Ishikawa (cell line): Measurements from ENCODE around the gene SEMA3B.

Source experiments
- CEBPB ChIP-seq: IDR thresholded peaks from 2 replicates; pipeline ENCODE4 v1.6.1; 2012
- FOXM1 ChIP-seq: IDR thresholded peaks from 2 replicates; pipeline ENCODE4 v1.6.1; 2012; ENCODE audit warnings: low read depth, borderline replicate concordance
- TAF1 ChIP-seq: IDR thresholded peaks from 2 replicates; pipeline ENCODE4 v1.6.1; 2012; ENCODE audit warnings: low read depth, mild to moderate bottlenecking
- TF ChIP-seq, protein P1 (sequence below): IDR thresholded peaks from 2 replicates; pipeline ENCODE4 v1.6.1; 2012; ENCODE audit warnings: low read depth, mild to moderate bottlenecking

DNA sequence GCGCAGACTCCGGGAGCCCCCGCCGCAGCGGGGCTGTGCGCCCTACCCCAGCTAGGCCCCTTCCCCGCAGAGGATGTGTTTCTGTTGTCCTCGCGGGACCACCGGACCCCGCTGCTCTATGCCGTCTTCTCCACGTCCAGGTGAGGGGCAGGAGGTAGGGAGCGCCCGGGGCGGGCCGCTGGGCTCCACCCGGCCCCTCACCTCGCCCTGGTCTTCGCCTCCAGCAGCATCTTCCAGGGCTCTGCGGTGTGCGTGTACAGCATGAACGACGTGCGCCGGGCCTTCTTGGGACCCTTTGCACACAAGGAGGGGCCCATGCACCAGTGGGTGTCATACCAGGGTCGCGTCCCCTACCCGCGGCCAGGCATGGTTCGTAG lies 4.7 kb downstream of the SEMA3B start:
- TF ChIP-seq TAF1 (no peak), CEBPB (no peak), FOXM1 (no peak)
- TF ChIP-seq, protein P1, sequence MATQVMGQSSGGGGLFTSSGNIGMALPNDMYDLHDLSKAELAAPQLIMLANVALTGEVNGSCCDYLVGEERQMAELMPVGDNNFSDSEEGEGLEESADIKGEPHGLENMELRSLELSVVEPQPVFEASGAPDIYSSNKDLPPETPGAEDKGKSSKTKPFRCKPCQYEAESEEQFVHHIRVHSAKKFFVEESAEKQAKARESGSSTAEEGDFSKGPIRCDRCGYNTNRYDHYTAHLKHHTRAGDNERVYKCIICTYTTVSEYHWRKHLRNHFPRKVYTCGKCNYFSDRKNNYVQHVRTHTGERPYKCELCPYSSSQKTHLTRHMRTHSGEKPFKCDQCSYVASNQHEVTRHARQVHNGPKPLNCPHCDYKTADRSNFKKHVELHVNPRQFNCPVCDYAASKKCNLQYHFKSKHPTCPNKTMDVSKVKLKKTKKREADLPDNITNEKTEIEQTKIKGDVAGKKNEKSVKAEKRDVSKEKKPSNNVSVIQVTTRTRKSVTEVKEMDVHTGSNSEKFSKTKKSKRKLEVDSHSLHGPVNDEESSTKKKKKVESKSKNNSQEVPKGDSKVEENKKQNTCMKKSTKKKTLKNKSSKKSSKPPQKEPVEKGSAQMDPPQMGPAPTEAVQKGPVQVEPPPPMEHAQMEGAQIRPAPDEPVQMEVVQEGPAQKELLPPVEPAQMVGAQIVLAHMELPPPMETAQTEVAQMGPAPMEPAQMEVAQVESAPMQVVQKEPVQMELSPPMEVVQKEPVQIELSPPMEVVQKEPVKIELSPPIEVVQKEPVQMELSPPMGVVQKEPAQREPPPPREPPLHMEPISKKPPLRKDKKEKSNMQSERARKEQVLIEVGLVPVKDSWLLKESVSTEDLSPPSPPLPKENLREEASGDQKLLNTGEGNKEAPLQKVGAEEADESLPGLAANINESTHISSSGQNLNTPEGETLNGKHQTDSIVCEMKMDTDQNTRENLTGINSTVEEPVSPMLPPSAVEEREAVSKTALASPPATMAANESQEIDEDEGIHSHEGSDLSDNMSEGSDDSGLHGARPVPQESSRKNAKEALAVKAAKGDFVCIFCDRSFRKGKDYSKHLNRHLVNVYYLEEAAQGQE, result no peak
